ENCODE results near the gene LAMA3.

GRCh38 chr18:23722646-23723045 is 33.4 kb downstream of the LAMA3 start:
- TF ChIP-seq CTCF (IDR thresholded peaks at IDR 0.05 in 8 of 11, conservative IDR thresholded peaks at IDR 0.05 in 3 of 11), result no peak
- no peak for TF ChIP-seq POLR2A (IDR thresholded peaks at IDR 0.05)

All from spleen (tissue), 7 donors.